GM21367 (cell line): ENCODE results near the gene TNFRSF8.

Source experiments
- ATAC-seq: cut with Tn5 transposase; IDR thresholded peaks from one replicate; pipeline ENCODE4 v1.9.1; 2021; ENCODE audit not compliant: unreplicated experiment

TNFRSF8 gene

GRCh38 chr1:12113433-12114339 lies 50.6 kb downstream of the TNFRSF8 start:
- ATAC-seq = no peak

- no peak for ATAC-seq
Measured at GRCh38 chr1:12114340-12114683, 51.2 kb downstream of the TNFRSF8 start.

- no peak for ATAC-seq
Measured at GRCh38 chr1:12114916-12115315, 51.8 kb downstream of the TNFRSF8 start.

GRCh38 chr1:12121212-12122003 lies 58.3 kb downstream of the TNFRSF8 start:
- ATAC-seq = no peak

GRCh38 chr1:12123172-12123571 lies 60.1 kb downstream of the TNFRSF8 start:
- no peak for ATAC-seq

GRCh38 chr1:12124693-12125421 lies 61.8 kb downstream of the TNFRSF8 start:
- ATAC-seq = no peak

GRCh38 chr1:12125422-12126355 lies 62.6 kb downstream of the TNFRSF8 start:
- no peak for ATAC-seq

- ATAC-seq = no peak
Measured at GRCh38 chr1:12126781-12127180, 63.7 kb downstream of the TNFRSF8 start.

GRCh38 chr1:12127206-12127810 lies 64.2 kb downstream of the TNFRSF8 start:
- ATAC-seq = no peak

GRCh38 chr1:12128120-12128519 lies 65.0 kb downstream of the TNFRSF8 start:
- ATAC-seq = no peak

GRCh38 chr1:12129624-12130023 lies 66.5 kb downstream of the TNFRSF8 start:
- ATAC-seq = no peak

GRCh38 chr1:12130466-12131130 lies 67.5 kb downstream of the TNFRSF8 start:
- ATAC-seq = no peak

- ATAC-seq = no peak
Measured at GRCh38 chr1:12132078-12132477, 69.0 kb downstream of the TNFRSF8 start.

- ATAC-seq = no peak
Measured at GRCh38 chr1:12134716-12135115, 71.6 kb downstream of the TNFRSF8 start.

GRCh38 chr1:12135612-12136011 lies 72.5 kb downstream of the TNFRSF8 start:
- no peak for ATAC-seq

- ATAC-seq = no peak
Measured at GRCh38 chr1:12136916-12137610, 74.0 kb downstream of the TNFRSF8 start.

- no peak for ATAC-seq
Measured at GRCh38 chr1:12138196-12139168, 75.4 kb downstream of the TNFRSF8 start.

- no peak for ATAC-seq
Measured at GRCh38 chr1:12140016-12140415, 76.9 kb downstream of the TNFRSF8 start.
